Progenitor cell of endocrine pancreas (in vitro differentiated cells): ENCODE measurements around the gene MAGEF1. TPM values are rescaled to one million over a fixed set of nuclear protein-coding genes. Genes with fewer than 3 reads are reported as not detected.

Experiments
- DNase-seq: peaks from one replicate; pipeline ENCODE4 v3.0.0; 2021; ENCODE audit warnings: low spot score; ENCODE audit not compliant: unreplicated experiment
- H3K27ac Mint-ChIP-seq: 2 replicates; pipeline ENCODE4 v1.8.0; 2021; ENCODE audit warnings: mild to moderate bottlenecking, moderate library complexity, mixed read lengths
- H3K27me3 Mint-ChIP-seq: 2 replicates; pipeline ENCODE4 v1.8.0; 2021; ENCODE audit warnings: mixed read lengths
- H3K36me3 Mint-ChIP-seq: 2 replicates; pipeline ENCODE4 v1.8.0; 2022; ENCODE audit warnings: mixed read lengths; ENCODE audit not compliant: insufficient read depth
- H3K4me1 Mint-ChIP-seq: 2 replicates; pipeline ENCODE4 v1.8.0; 2021; ENCODE audit warnings: low read depth, mixed read lengths
- H3K4me3 Mint-ChIP-seq: 2 replicates; pipeline ENCODE4 v1.8.0; 2021; ENCODE audit warnings: low read depth, mild to moderate bottlenecking, moderate library complexity, mixed read lengths
- H3K9me3 Mint-ChIP-seq: 2 replicates; pipeline ENCODE4 v1.8.0; 2021; ENCODE audit warnings: low read depth, mixed read lengths
- total RNA-seq: library from RNA; stranded (reverse); gene quantifications from 2 replicates; pipeline ENCODE4 v1.2.1, GENCODE V29; 2021
- TF ChIP-seq, protein P1 (sequence below): fragments of 200-600 bp; sonication (generic); IDR thresholded peaks from one replicate; pipeline ENCODE4 v1.5.0; 2021; ENCODE audit warnings: antibody characterized with exemption, mild to moderate bottlenecking; ENCODE audit not compliant: unreplicated experiment

The MAGEF1 gene
- total RNA-seq, 1 donor from 2014 or later, result 62.7 TPM

DNA sequence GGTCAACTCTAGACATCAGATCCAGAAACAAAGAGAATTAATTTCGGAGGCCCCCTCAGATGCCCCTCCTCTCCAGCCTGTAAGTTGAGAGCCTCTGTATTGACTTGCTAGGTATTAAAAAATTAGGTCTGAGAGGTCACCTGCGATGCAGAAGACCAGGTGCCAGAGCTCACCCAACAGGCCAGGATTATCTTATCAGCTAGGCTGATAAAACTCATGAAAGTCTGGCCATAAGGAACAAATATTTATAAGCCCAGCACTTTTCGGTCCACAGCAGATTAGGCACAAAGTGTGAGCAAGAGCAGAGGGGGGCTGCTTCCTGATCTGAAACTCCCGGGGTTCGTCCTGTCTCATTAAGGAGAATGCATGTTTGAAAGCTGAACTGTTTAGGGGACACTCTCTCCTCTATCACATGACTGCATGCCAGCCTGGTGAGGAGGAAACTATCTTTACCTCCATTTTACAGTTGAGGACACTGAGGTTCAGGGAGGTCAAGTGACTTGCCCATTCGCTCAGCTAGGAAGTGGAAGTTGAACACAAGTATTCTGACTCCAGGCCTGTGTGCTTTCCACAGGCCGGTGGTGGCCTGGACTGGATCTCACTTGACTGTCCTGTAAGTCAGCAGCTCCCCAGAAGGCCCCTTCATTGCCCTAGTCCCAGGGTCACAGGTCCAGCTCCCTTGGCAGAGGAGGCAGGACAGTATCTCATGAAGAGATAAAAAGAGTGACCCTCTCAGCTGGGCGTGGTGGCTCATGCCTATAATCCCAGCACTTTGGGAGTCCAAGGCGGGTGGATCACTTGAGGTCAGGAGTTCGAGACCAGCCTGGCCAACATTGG is 39.6 kb upstream of the MAGEF1 start:
- Mint-ChIP-seq H3K4me1 (peaks cover 13% of the 10 kb centered on the region), H3K27me3 (peaks cover 19% of the 10 kb centered on the region), H3K27ac (no peak overlapping the region), H3K4me3 (no peak overlapping the region), H3K36me3 (no peaks in the 10 kb centered on the region), H3K9me3 (no peaks in the 10 kb centered on the region)
- TF ChIP-seq, protein P1, sequence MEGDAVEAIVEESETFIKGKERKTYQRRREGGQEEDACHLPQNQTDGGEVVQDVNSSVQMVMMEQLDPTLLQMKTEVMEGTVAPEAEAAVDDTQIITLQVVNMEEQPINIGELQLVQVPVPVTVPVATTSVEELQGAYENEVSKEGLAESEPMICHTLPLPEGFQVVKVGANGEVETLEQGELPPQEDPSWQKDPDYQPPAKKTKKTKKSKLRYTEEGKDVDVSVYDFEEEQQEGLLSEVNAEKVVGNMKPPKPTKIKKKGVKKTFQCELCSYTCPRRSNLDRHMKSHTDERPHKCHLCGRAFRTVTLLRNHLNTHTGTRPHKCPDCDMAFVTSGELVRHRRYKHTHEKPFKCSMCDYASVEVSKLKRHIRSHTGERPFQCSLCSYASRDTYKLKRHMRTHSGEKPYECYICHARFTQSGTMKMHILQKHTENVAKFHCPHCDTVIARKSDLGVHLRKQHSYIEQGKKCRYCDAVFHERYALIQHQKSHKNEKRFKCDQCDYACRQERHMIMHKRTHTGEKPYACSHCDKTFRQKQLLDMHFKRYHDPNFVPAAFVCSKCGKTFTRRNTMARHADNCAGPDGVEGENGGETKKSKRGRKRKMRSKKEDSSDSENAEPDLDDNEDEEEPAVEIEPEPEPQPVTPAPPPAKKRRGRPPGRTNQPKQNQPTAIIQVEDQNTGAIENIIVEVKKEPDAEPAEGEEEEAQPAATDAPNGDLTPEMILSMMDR, result no peak
- DNase-seq, result no peak

DNA sequence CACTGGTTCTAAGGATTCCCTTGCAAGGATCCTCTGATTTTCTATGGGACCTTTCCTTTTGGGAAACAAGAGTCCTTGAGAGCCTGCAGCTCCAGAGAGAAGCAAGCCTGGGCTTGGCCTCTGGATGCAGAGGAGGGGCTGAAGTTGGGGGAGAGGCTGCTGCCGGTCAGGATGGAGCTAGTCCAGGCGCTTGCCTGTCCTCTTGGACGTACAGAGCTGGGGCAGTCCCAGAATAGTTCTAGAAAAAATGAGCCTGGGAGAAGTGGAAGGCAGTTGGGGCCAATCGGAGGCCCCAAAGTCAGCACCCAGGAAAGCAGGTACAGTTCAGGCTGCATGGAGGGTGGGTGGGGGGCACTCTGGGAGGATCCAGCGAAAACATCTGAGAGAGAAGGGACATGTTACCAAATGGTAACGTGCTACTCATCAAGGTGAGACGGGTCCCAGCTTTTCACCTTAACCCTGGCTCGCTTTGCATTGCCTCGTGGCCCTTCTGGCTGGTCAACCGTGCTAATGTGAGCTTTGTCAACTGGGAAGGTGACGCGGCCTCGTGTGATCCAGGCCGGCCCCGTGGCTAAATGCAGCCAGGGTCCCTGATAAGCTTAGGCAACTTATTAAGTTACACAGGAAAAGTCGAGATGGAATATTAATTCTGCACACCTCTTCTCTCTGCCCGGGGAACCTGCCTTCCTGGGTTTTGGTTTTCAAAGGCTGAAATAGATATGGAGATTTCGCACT is 38.7 kb upstream of the MAGEF1 start:
- Mint-ChIP-seq H3K4me3 (no peak overlapping the region), H3K4me1 (peaks cover 13% of the 10 kb centered on the region), H3K36me3 (no peaks in the 10 kb centered on the region), H3K27me3 (peaks cover 20% of the 10 kb centered on the region), H3K27ac (peak overlapping the region; percentile 76), H3K9me3 (no peaks in the 10 kb centered on the region)
- no peak for DNase-seq
- TF ChIP-seq, protein P1, result no peak

DNA sequence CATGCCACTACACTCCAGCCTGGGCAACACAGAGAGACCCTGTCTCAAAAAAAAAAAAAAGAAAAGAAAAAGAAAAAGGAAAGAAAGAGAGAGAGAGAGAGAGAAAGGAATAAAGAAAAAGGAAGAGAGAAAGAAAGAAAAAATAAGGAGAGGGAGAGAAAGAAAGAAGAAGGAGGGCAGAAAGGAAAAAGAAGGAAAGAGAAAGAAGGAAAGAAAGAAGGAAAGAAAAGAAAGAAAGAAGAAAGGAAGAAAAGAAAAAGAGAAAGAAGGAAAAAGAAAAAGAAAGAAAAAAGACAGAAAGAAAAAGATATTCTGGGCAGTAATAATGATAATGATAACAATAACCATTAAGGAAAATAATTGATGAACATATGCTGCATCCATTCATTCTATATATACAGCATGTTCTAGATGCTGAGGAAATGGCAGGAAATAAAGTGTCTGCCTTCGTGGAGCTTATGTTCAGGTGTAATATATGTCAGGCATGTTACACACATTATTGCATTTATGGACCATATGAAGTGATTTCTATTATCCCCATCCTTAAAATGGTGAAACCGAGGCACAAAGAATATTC is 37.4 kb upstream of the MAGEF1 start:
- DNase-seq, result no peak
- Mint-ChIP-seq H3K27ac (no peak overlapping the region), H3K9me3 (no peaks in the 10 kb centered on the region), H3K36me3 (no peaks in the 10 kb centered on the region), H3K27me3 (peaks cover 25% of the 10 kb centered on the region), H3K4me1 (peaks cover 13% of the 10 kb centered on the region), H3K4me3 (no peak overlapping the region)
- TF ChIP-seq, protein P1, result no peak

DNA sequence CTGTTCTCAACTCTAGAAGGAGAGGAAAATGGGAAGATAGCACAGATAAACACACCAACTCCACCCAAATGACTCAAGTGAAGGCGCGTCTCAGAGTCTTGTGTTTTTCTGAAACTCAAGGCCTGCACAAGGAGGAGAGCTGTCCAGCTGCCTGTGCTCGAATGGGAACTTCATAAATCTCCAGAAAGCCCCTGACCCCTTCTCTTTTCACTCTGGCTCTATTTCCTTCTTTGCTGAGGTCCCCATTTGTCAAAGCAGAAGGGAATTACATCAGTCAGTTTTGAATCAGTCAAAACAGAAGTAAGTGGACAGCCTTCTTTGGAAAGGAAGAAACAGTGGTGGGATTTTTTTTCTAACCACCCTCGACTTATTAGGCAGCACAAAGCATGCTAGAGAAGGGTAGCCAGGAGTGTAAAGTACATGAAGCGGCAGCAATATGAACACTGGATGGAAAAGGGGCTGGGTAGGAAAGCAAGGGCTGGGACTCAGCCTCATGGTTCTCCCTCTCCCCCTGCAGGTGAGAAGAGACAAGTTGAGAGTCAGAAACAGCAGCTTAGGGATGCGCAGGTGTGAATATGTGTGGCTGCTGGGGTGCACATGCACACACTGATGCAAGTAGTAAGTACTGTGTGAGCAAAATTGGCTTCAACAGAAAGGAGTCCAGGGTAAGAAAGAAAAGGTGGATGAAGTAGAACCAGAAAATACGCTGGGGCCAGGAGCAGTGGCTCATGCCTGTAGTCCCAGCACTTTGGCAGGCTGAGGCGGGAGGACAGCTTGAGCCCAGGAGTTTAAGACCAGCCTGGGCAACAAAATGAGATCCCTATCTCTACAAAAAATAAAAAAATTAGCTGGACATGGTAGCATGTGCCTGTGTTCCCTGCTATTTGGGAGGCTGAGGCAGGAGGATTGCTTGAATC is 36.6 kb upstream of the MAGEF1 start:
- peaks cover 13% of the 10 kb centered on the region for H3K4me1 Mint-ChIP-seq
- no peak overlapping the region for H3K27ac Mint-ChIP-seq
- H3K36me3 Mint-ChIP-seq, result no peaks in the 10 kb centered on the region
- H3K27me3 Mint-ChIP-seq, result peaks cover 25% of the 10 kb centered on the region
- H3K9me3 Mint-ChIP-seq, result no peaks in the 10 kb centered on the region
- TF ChIP-seq, protein P1, result peak; percentile 54
- H3K4me3 Mint-ChIP-seq, result no peak overlapping the region
- DNase-seq, result no peak
